GM19452 (cell line): ENCODE measurements around the gene NBPF12.
"Not testable (repeated sequence)": the region's sequence is repeated elsewhere in the genome, so short reads cannot be mapped to it uniquely, and the experiment has no call there.

Source experiments
- ATAC-seq: cut with Tn5 transposase; IDR thresholded peaks from one replicate; pipeline ENCODE4 v1.9.1; 2021; ENCODE audit not compliant: unreplicated experiment

NBPF12 gene

GRCh38 chr1:146985855-146986254 is 47.7 kb downstream of the NBPF12 start:
- ATAC-seq, result not testable (repeated sequence)

DNA sequence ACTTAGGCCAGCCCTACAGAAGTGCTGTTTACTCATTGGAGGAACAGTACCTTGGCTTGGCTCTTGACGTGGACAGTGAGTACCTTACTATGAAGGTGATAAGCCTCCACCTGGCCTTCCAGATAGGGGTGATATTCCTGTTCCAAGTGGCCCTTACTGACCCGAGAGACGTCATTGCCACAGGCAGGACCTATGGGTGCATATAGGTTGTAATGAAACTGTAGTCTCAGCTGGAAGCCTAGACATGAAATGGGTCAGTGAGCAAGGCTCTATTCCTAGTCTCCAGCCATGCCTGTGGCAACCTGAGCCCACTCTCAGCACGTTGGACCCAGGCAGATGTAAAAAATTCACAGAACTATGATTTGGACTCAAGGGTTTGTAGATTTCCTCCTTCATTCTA is 48.3 kb downstream of the NBPF12 start:
- not testable (repeated sequence) for ATAC-seq

GRCh38 chr1:146987502-146987901 is 49.4 kb downstream of the NBPF12 start:
- not testable (repeated sequence) for ATAC-seq

- not testable (repeated sequence) for ATAC-seq
Measured at GRCh38 chr1:146989455-146989854, 51.3 kb downstream of the NBPF12 start.

GRCh38 chr1:147008495-147008894 is 70.4 kb downstream of the NBPF12 start:
- not testable (repeated sequence) for ATAC-seq

GRCh38 chr1:147026975-147027374 is 88.9 kb downstream of the NBPF12 start:
- not testable (repeated sequence) for ATAC-seq

DNA sequence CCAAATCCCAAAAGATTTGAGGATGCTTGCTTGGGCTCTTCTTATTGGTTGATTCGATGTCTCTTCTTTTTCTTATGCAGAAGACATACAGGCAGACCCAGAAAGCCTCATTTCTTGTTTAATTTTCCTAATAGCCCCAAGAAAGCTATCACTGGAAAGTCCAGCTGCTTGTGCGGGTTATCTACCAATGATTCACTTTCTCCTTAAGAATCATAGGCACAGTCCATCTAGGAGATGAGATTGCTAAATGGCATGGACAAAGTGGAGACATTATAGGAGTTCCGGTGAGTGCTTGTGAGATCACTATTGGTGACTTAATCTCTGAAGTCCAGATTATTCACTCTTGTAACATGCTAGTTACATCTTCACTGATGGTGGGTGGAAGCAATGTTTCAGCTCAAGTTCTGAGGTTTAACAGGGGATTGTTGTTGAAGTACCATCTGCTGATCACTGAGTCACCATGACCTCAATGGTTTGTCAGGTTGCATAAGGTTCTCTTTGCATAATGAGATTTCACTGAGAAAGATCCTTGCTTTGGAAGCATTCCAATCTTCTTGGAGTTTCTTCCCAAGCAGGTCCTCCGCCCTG is 92.0 kb downstream of the NBPF12 start:
- not testable (repeated sequence) for ATAC-seq

GRCh38 chr1:147039916-147040315 is 101.8 kb downstream of the NBPF12 start:
- ATAC-seq, result no peak

- ATAC-seq, result not testable (repeated sequence)
Measured at GRCh38 chr1:147042891-147043290, 104.8 kb downstream of the NBPF12 start.

- not testable (repeated sequence) for ATAC-seq
Measured at GRCh38 chr1:147044511-147044910, 106.4 kb downstream of the NBPF12 start.
